ENCODE data around the gene IFT25. TPM values are rescaled to one million over a fixed set of nuclear protein-coding genes. Genes with fewer than 3 reads are reported as not detected.

IFT25 gene
- total and polyA plus RNA-seq, 2 of the 13 experiments (the other 11 are each of a cell fraction or from before 2014, with no cell fraction given) = 19.7 to 48.0 TPM

- no peak for TF ChIP-seq ZNF468 (CRISPR knock-in tag; IDR thresholded peaks at IDR 0.05)
- no peak for TF ChIP-seq SALL1 (CRISPR knock-in tag; IDR thresholded peaks at IDR 0.05)
- TF ChIP-seq NR1H2 (CRISPR knock-in tag; IDR thresholded peaks at IDR 0.05; ENCODE audit: borderline replicate concordance, low read depth) = no peak
- no peak for TF ChIP-seq CHCHD3 (CRISPR knock-in tag; IDR thresholded peaks at IDR 0.05)
- TF ChIP-seq, protein P1, sequence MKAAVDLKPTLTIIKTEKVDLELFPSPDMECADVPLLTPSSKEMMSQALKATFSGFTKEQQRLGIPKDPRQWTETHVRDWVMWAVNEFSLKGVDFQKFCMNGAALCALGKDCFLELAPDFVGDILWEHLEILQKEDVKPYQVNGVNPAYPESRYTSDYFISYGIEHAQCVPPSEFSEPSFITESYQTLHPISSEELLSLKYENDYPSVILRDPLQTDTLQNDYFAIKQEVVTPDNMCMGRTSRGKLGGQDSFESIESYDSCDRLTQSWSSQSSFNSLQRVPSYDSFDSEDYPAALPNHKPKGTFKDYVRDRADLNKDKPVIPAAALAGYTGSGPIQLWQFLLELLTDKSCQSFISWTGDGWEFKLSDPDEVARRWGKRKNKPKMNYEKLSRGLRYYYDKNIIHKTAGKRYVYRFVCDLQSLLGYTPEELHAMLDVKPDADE (CRISPR knock-in tag; IDR thresholded peaks at IDR 0.05) = no peak
- no peak for TF ChIP-seq ZNF678 (CRISPR knock-in tag; IDR thresholded peaks at IDR 0.05)
- no peak for TF ChIP-seq MXI1 (IDR thresholded peaks at IDR 0.05; ENCODE audit: borderline replicate concordance, low read depth, low read length)
- TF ChIP-seq ZNF513 (CRISPR knock-in tag; conservative IDR thresholded peaks at IDR 0.05) = no peak
- ChIA-PET POLR2A (interaction anchor here (1.5 to 1.8 kb wide), 2 partner anchors 18 to 19 kb away, joined by 4 read pairs; partner anchors contain the start of gene IFT25), CTCF (ENCODE audit: low intra/inter-chr PET ratio, low total read pairs) (no interaction called here)
- 96% methylated on average over 5 of the region's 5 CpGs for WGBS (ENCODE audit: low lambda C conversion rate)
- Histone ChIP-seq H3K36me3 (replicated peaks in 1 of 2; ENCODE audit: control insufficient read depth in 1 of 2, insufficient read depth in 2 of 2, low read length in 2 of 2) (peaks cover 21 to 54% of the 10 kb centered on the region in 2 experiments), H3K9me3 (ENCODE audit: low read length) (no peaks in the 10 kb centered on the region), H3K27me3 (ENCODE audit: control insufficient read depth in 1 of 2, insufficient read depth in 2 of 2, low read length in 2 of 2) (no peaks in the 10 kb centered on the region), H3K79me2 (ENCODE audit: insufficient read depth, low read length) (no peaks in the 10 kb centered on the region), H3K4me1 (ENCODE audit: insufficient read depth, low read length) (peaks cover 31% of the 10 kb centered on the region), H3K4me3 (replicated peaks in 1 of 3; ENCODE audit: insufficient read depth in 1 of 3, low read depth in 2 of 3, low read length in 3 of 3) (no peak overlapping the region), H3K27ac (ENCODE audit: extremely low read length, insufficient read depth, low read length) (no peak overlapping the region), H2AFZ (ENCODE audit: low read length) (no peak overlapping the region), H4K20me1 (ENCODE audit: insufficient read depth, low read length) (no peaks in the 10 kb centered on the region), H3K4me2 (ENCODE audit: low read depth, low read length) (no peak overlapping the region), H3K9ac (ENCODE audit: insufficient read depth, low read depth, low read length) (no peak overlapping the region)
- intact Hi-C loops (cut with micrococcal nuclease; ENCODE audit: unreplicated experiment) = no loop called here
- in situ Hi-C loops (cut with HindIII; ENCODE audit: extremely low pct_ligation_motif_present, low pct_unique_long_range_greater_than_20kb) = no loop called here
- DNase-seq (ENCODE audit: low spot score) (no peak), FAIRE-seq (no peak), ATAC-seq (no peak)
- no TSS peak for BruUV-seq (replicated peaks)
Measured at GRCh38 chr1:53964109-53964508, 18.6 kb upstream of the IFT25 start.

Data from HepG2 (cell line).